CD4-positive, alpha-beta T cell treated with Interleukin-15 for 4 hours (primary cell): ENCODE data around the gene CAMK2D.

Source experiments
- DNase-seq: peaks from one replicate; pipeline ENCODE4 v3.0.0-alpha.2; 2020; ENCODE audit warnings: low spot score

Gene CAMK2D

GRCh38 chr4:113471146-113471860 is 290.2 kb downstream of the CAMK2D start:
- DNase-seq, result no peak

DNA sequence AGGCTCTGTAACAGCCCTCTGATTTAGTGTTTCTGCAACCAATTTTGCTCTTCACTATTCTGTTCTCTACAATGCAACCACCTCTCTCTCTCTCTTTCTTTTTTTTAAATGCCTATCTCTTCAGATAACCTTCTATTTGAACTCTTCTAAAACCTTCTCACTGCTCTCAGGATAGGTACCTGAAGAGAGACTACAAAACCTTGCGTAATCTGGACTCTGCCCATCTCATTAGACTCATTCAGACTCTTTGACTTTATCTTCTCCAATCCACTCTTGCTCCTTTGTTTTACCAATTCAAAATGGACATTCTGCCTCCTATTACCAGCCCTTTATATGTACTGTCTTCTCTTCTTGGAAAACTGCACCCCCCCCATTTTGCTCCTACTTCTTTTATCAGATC is 291.6 kb downstream of the CAMK2D start:
- DNase-seq, result no peak

DNA sequence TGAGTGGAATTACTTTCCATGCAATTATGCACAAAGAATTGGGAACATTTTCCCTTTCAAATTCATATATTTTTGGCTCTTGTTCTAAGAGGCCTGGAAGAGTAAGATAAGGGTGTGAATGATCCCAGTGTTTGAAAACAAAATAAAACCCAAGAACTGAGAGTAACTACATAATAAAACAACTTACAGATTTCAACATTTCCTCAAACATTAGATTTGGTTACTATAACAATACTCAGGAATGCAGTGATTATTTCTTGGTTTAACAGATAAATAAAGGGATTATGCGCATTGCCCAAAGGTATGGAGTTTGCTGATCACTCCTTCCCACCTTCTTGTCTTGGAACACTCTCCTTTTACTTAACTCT is 292.5 kb downstream of the CAMK2D start:
- no peak for DNase-seq

DNA sequence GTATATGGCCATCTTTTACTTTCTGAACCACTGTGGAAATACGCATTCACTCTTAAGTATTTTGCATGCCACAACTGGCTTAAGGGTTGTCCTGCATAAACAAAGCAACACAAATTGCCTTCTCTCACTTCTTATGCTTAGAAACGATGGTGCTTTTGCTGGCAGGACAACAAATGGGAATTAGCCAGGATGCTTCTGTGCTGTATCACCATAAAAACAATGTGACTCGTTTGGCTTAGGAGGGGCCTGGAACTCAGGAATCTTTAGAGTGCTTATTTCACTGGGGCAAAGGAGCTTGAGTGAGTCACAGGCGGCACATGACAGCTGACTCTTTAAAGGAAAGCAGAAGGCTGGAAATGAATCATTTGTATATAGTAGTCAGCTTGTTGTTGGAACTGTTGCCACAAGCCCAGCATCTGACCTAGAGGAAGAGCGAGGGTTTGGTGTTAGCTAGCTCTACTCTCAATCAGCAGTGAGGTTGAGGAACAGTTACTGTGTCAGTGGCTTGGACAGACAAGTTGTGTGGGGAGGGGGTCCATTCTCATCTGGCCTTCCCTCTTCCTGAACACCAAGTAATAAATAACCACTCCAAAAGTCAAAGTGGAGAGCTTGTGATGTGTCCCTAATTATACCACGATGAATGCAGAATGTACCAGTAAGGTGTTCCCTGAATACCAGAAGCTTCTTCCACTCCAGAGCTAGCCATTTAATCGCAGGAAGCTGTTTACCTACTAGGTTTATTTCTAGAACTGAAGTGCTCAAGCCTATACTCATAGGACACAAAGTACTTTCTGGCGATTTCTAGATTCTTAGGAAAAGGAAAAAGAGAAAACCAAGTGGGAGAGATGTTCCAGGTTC is 293.1 kb downstream of the CAMK2D start:
- no peak for DNase-seq

- DNase-seq, result no peak
Observed at GRCh38 chr4:113467581-113467980, 294.0 kb downstream of the CAMK2D start.

DNA sequence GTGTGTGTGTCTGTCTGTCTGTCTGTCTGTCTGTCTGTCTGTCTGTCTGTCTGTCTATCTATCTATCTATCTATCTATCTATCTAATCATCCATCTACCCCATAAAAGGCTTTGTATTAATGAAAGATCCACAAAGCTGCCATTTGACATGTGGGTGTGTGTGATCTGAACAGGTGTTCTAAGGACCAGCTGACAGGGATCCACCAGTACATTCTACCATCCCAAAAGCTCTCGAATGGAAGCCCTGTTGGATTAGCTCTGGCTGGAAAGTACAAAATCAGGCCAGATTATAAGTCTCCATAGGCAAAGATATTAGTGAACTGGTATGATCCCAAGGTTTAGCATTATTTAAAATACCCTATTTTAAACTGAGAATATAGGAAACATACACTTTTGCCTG is 299.3 kb downstream of the CAMK2D start:
- no peak for DNase-seq

GRCh38 chr4:113461281-113461680 is 300.3 kb downstream of the CAMK2D start:
- no peak for DNase-seq

DNA sequence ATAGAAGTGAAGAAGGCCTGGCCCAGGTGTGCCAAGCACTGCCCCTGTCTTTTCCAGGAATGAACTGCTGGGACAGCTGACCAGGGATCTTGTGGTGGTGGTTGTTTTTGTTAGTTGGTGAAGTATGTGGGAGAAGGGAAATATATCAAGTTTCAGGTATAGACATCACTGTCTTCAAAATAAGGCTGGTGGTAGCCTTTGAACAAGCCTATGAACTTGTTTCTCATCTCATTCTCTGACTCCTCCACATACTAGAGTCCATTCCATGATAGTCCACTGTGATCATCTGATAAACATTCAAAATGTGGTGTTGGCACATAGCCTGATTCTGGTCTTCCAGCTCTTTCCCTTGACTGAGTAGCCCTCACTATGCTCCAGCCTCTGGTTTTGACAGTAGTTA is 303.7 kb downstream of the CAMK2D start:
- no peak for DNase-seq

DNA sequence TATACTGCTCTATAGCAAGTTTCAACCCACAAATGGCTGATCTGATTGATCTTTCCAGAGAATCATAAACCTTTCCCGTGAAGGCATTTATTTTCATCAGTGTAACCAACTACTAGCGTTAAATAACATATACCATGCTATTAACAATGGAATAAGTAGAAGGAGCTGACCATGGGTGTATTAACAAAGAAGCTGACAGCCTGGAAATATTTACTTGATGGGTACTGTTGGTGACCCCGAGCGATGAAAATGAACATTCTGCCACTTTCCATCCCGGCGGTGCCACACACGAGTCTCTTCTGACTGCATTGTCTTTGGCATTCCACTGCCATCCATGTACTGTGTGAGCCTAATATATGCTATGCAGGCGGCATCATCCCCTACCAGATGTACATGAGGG is 304.4 kb downstream of the CAMK2D start:
- DNase-seq, result no peak

- no peak for DNase-seq
Observed at GRCh38 chr4:113455061-113455460, 306.5 kb downstream of the CAMK2D start.

- DNase-seq, result no peak
Observed at GRCh38 chr4:113452868-113453620, 308.5 kb downstream of the CAMK2D start.

GRCh38 chr4:113452152-113452551 is 309.4 kb downstream of the CAMK2D start:
- DNase-seq, result no peak

- no peak for DNase-seq
Observed at GRCh38 chr4:113450295-113451080, 311.1 kb downstream of the CAMK2D start.

DNA sequence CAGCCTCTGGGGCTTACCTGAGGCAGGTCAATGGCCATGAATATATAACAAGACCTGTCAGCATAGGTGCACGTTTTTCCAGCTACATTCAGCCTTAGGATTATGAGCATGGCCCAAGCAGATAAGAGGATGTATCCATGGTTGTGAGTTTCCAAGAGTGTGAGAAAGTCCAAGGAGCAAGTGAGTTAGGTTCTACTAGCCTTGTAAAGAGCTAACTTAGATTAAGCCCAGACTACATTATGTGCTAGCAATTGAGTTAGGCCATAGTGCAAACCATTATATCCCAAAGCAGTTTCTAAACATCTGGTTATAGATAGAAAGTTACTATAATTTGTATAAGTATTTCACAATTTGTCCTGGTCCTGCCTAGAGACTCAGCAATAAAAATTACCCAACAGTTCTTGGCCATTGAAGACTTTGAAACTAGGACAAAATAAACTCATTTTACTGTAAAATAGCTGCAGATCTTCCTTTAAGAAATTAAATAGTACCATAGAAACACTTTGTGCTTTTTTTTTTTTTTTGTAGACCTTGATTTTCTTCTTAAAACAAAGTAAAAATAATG is 312.0 kb downstream of the CAMK2D start:
- DNase-seq, result no peak

GRCh38 chr4:113447769-113448168 is 313.8 kb downstream of the CAMK2D start:
- no peak for DNase-seq

DNA sequence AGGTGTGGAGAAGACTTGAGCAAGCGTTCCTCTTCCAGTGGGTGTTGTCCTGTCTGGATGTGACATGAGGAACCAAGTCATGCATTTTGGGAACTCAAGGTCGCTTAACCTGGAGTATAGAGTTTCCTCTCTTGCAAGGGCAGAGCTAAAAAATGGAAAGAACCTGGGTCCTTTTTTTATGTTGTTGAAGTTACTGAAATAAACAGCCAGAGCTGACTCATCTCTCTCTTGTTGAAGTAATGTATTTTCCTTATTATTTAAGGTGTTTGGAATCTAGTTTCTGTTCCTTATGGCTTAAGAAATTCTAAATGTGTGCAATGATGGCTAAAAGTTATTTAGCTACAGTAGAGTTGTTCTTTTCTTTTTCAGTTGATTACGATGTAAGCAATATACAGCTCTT is 314.5 kb downstream of the CAMK2D start:
- DNase-seq, result no peak

- no peak for DNase-seq
Observed at GRCh38 chr4:113446019-113446418, 315.5 kb downstream of the CAMK2D start.

DNA sequence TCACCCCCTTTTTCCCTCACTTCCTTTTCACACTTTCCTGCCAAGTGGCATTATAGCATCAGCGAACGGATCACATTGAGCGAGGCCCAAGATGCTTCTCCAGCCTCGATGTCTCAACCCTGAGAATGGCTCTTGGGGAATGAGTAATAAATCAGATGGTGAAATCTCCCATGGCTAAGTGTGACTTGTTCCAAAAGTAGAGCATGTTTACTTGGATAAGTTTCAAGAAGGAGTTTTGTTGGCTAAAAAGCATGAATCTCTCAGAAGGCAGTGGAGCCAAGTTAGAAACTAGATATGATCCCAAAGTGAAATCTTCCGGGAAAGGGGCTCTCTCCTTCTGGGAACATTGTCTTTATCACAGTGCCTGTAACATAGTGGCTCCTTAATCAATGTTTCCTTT is 316.3 kb downstream of the CAMK2D start:
- no peak for DNase-seq

GRCh38 chr4:113444386-113444785 is 317.2 kb downstream of the CAMK2D start:
- DNase-seq, result no peak

DNA sequence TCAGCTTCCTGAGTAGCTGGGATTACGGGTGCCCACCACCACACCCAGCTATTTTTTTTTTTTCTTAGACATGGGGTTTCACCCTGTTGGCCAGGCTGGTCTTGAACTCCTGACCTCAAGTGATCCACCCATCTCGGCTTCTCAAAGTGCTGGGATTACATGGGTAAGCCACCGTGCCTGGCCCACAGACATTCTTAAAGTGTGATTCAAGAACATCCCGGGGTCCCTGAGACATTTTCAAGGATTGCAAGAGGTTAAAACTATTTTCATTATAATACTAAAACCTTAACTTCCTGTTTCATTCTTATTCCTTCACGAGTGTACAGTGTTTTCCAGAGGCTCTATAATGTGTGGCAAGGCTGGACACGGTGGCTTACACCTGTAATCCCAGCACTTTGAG is 318.7 kb downstream of the CAMK2D start:
- DNase-seq, result no peak

DNA sequence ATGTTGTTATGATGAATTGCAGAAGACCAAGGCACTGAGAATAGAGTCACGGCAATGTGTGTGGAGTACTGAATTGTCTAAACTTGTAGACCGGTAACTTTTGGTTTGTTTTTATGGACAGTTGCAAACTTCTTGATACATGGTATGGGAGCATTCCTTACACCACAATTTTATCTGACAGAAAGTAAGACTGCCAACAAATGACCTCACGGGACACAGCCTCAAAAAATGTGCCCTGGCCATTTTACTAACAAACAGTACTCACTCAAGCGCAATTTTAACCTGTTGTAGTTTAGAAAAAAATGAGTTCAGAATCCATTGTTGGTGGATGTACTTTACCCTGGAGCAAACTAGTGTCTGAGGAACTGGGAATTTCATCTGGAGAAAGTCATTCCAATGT is 321.2 kb downstream of the CAMK2D start:
- DNase-seq, result no peak

DNA sequence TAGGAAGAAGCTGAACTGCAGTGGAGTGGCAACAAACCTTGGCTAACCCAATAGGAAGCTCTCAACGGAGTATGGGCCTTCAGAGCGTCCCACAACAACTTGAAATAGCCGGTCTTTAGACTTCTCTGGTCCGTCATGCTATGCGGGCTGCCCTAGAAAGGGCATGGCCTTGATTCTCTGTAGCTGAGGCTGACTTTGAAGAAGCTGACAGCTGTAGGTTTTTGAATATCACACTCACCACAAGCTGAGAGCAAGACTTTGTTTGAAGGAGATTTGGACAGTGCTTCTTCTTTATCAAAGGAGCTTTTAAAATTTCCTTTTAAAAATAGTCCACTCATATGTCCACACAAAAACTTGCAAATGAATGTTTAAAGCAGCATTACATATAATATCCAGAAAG is 322.9 kb downstream of the CAMK2D start:
- no peak for DNase-seq
